Spinal cord (tissue), 10 donors: ENCODE measurements around the gene MTPN. TPM values are rescaled to one million over a fixed set of nuclear protein-coding genes. Genes with fewer than 3 reads are reported as not detected.
A peak's percentile ranks its signal among the peaks of the same experiment; 100 is the strongest.

Experiments used
- DNase-seq, 6 donors: peaks; one replicate each; pipeline versions ENCODE4 v3.0.0 to v3.0.0-alpha.2; 2013 to 2015; ENCODE audit warnings: low spot score in 6 of 6, low read depth in 4 of 6
- H3K27ac ChIP-seq: one replicate; pipeline ENCODE4 v1.5.1; 2013; ENCODE audit warnings: low read depth, low read length, control low read depth
- H3K27me3 ChIP-seq: one replicate; pipeline ENCODE4 v1.6.1; 2013; ENCODE audit warnings: low read length; ENCODE audit not compliant: control insufficient read depth, insufficient read depth
- H3K36me3 ChIP-seq: one replicate; pipeline ENCODE4 v1.6.1; 2013; ENCODE audit warnings: low read length; ENCODE audit not compliant: control insufficient read depth, insufficient read depth
- H3K4me1 ChIP-seq: one replicate; pipeline ENCODE4 v1.6.1; 2013; ENCODE audit warnings: low read length; ENCODE audit not compliant: control insufficient read depth, insufficient read depth
- H3K4me3 ChIP-seq: one replicate; pipeline ENCODE4 v1.5.1; 2013; ENCODE audit warnings: low read depth, low read length, control low read depth
- H3K9me3 ChIP-seq: one replicate; pipeline ENCODE4 v1.6.1; 2013; ENCODE audit warnings: low read length; ENCODE audit not compliant: control insufficient read depth, insufficient read depth
- WGBS: methylation state at CpG from one replicate; pipeline ENCODE4 v1.1.5; 2013; ENCODE audit warnings: missing lambda C conversion rate; ENCODE audit not compliant: insufficient coverage; 5-methylcytosine and 5-hydroxymethylcytosine counted together
- polyA plus RNA-seq, 2 donors: library from polyadenylated mRNA; unstranded; fragments of 120-200 nt; gene quantifications; one replicate each; pipeline ENCODE4 v1.2.1, GENCODE V29; 2013; ENCODE audit not compliant: insufficient read length in 2 of 2
- total RNA-seq, 2 donors: library from RNA; depleted of rRNA in 1 of 2; stranded (reverse); fragments of 120-200 nt in 1 of 2; fragments of >200 nt in 1 of 2; gene quantifications; one replicate each; pipeline versions ENCODE4 v1.2.3 to v1.2.4, GENCODE V29; 2013 to 2014
- donor health status: healthy.

MTPN gene
- total and polyA plus RNA-seq, 4 donors = 80.0 to 220 (median 182) TPM

- Histone ChIP-seq H3K9me3 (no peaks in the 10 kb centered on the region), H3K27me3 (no peaks in the 10 kb centered on the region), H3K36me3 (no peaks in the 10 kb centered on the region), H3K27ac (no peak overlapping the region), H3K4me1 (no peaks in the 10 kb centered on the region), H3K4me3 (no peak overlapping the region)
- no peak for DNase-seq
- WGBS = 75% methylated on average over 1 of the region's 2 CpGs
These were observed 14.7 kb upstream of the MTPN start for GRCh38 chr7:135991906-135992305.

GRCh38 chr7:135991322-135991721, 14.2 kb upstream of the MTPN start:
- H3K27me3 ChIP-seq = no peaks in the 10 kb centered on the region
- H3K9me3 ChIP-seq = no peaks in the 10 kb centered on the region
- no peak overlapping the region for H3K27ac ChIP-seq
- DNase-seq = no peak
- no peaks in the 10 kb centered on the region for H3K4me1 ChIP-seq
- H3K4me3 ChIP-seq = no peak overlapping the region
- 79% methylated on average over 2 of the region's 6 CpGs for WGBS
- H3K36me3 ChIP-seq = no peaks in the 10 kb centered on the region

DNA sequence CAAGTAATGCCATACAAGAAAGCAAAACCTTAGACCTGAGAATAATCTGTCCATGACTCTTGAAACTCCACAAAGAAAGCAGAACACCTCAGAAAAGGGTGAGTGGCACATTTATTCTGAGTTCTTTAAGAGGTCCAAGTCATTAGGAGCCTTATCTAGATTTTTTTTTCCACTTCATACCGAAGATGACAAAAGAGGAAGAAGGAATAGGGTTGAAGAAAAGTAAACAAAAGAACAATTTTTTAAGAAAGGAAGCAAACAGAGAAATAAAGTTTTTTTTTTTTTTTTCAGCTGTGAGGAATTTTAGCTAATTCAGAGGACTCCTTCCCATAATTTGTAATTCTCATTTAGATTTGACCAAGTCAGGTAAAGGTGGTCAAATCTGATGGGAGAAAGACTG, 13.1 kb upstream of the MTPN start:
- Histone ChIP-seq H3K36me3 (no peaks in the 10 kb centered on the region), H3K27me3 (no peaks in the 10 kb centered on the region), H3K4me3 (no peak overlapping the region), H3K27ac (no peak overlapping the region), H3K9me3 (no peaks in the 10 kb centered on the region), H3K4me1 (no peaks in the 10 kb centered on the region)
- no peak for DNase-seq
- WGBS = no CpG with 5 or more reads among the region's 1 CpG

DNA sequence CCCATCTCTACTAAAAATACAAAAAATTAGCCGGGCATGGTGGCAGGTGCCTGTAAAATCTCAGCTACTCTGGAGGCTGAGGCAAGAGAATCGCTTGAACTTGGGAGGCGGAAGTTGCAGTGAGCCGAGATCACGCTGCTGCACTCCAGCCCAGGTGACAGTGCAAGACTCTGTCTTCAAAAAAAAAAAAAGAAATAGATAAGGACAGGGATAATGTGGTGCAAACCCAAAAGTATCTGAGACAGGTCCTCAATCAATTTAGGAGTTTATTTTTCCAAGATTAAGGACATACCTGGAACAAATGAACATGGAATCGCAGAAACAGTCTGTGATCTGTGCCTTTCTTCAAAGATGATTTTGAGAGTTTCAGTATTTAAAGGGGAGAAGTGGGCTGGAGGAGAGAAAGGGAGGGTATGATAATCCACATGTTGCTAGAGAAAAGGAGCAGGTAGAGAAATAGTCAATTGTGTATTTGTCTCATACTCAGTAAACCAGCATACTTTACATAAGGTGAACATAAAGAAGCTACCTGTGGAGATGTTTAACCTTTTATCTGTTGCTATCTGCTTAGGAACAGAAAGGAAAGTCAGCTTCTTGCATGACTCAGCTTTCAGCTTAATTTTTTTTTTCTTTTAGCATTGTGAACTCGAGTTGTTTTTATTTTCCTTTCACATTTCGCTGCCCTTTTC, 4.9 kb upstream of the MTPN start:
- Histone ChIP-seq H3K9me3 (no peaks in the 10 kb centered on the region), H3K36me3 (no peaks in the 10 kb centered on the region), H3K27ac (no peak overlapping the region), H3K4me3 (no peak overlapping the region), H3K4me1 (no peaks in the 10 kb centered on the region), H3K27me3 (no peaks in the 10 kb centered on the region)
- no peak for DNase-seq
- 96% methylated on average over 6 of the region's 8 CpGs for WGBS

GRCh38 chr7:135980665-135981180, 3.6 kb upstream of the MTPN start:
- Histone ChIP-seq H3K4me1 (no peaks in the 10 kb centered on the region), H3K36me3 (no peaks in the 10 kb centered on the region), H3K9me3 (no peaks in the 10 kb centered on the region), H3K27me3 (no peaks in the 10 kb centered on the region), H3K4me3 (no peak overlapping the region), H3K27ac (no peak overlapping the region)
- 68% methylated on average over 3 of the region's 3 CpGs for WGBS
- DNase-seq = no peak

DNA sequence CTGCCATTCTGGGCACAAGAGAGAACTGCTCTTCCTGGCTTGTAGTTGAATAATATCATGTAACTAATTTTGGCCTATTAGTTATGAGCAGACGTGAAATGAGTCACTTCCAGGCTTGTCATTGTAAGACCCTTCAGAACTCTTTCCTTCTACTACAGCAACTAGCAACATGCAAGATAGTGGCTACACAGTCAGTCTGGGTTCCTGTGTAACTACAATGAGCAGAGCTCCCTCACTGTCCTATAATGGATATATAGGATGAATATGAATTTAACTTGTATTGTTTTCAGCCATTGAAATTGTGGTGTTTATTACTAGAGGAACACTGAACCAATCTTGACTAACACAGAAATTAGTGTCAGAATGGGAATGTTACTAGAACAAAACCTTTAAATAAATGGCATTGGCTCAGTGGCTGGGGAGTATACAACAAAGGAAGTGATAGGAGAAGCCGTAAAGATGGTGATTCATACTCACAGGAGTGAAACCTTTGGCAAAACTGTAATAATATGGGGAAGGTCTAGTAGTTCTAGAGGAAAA, 2.9 kb upstream of the MTPN start:
- no peak overlapping the region for H3K27ac ChIP-seq
- WGBS = 83% methylated on average over 1 of the region's 2 CpGs

GRCh38 chr7:135979471-135980011, 2.4 kb upstream of the MTPN start:
- Histone ChIP-seq H3K4me3 (no peak overlapping the region), H3K27ac (no peak overlapping the region), H3K36me3 (no peaks in the 10 kb centered on the region), H3K9me3 (no peaks in the 10 kb centered on the region), H3K27me3 (no peaks in the 10 kb centered on the region), H3K4me1 (no peaks in the 10 kb centered on the region)
- no peak for DNase-seq

More for the DNA sequence above, 2.9 kb upstream of the MTPN start:
- no peaks in the 10 kb centered on the region for H3K9me3 ChIP-seq
- H3K36me3 ChIP-seq = no peaks in the 10 kb centered on the region
- H3K4me1 ChIP-seq = no peaks in the 10 kb centered on the region
- H3K27me3 ChIP-seq = no peaks in the 10 kb centered on the region
- no peak for DNase-seq
- H3K4me3 ChIP-seq = no peak overlapping the region

DNA sequence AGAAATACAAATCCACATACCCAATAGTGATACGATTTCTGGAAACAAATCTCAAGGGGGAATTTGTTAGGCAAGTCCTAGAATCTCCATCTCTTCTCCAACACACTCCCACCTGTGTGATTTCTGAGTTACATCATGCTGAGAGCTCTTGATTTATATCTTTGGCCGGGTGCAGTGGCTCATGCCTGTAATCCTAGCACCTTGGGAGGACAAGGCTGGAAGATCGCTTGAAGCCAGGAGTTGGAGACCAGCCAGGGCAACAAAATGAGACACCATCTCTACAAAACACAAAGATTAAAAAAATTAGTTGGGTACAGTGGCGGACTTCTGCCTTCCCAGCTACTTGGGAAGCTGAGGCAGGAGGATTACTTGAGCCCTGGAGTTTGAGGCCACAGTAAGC, 1.5 kb upstream of the MTPN start:
- Histone ChIP-seq H3K4me1 (no peaks in the 10 kb centered on the region), H3K27me3 (no peaks in the 10 kb centered on the region), H3K27ac (no peak overlapping the region), H3K9me3 (no peaks in the 10 kb centered on the region), H3K36me3 (no peaks in the 10 kb centered on the region), H3K4me3 (no peak overlapping the region)
- WGBS = 100% methylated on average over 1 of the region's 4 CpGs
- DNase-seq = no peak

DNA sequence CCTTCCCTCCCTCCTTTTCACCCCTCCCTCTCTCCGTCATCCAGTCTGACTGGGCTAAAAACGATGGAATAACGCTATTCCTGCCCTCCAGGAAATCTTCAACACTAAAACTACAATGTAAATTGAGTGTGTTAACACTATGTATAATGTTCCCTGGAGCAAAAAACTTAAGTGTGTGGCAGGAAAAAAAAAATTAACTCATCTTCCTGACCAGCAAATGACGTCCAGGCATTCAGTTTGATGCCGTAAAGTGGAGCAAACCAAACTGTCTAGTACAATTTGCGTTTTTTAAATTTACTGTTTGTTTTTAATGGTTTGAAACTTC, 545 bp upstream of the MTPN start:
- Histone ChIP-seq H3K27ac (peak overlapping the region; percentile 74), H3K36me3 (no peaks in the 10 kb centered on the region), H3K9me3 (no peaks in the 10 kb centered on the region), H3K4me1 (no peaks in the 10 kb centered on the region), H3K4me3 (peak overlapping the region; percentile 95), H3K27me3 (no peaks in the 10 kb centered on the region)
- no peak for DNase-seq
- WGBS = no CpG with 5 or more reads among the region's 6 CpGs
